AG04449 (cell line): Measurements from ENCODE around the gene INTS11.
A peak's percentile ranks its signal among the peaks of the same experiment; 100 is the strongest.

ENCODE experiments used
- CTCF ChIA-PET: fragments of 350-600 bp; formaldehyde crosslinking; extraction: SDS; loops from one replicate; lab custom pipeline; 2021; ENCODE audit warnings: antibody characterized with exemption; lab: Yijun Ruan, JAX
- POLR2A ChIA-PET: fragments of 400-600, 350-600 bp; formaldehyde crosslinking; extraction: SDS; loops from one replicate; lab custom pipeline; 2020; ENCODE audit warnings: antibody characterized with exemption, inconsistent platforms; lab: Yijun Ruan, JAX
- DNase-seq: peaks from one replicate; pipeline ENCODE4 v3.0.0-alpha.2; 2010; ENCODE audit warnings: low read depth, low spot score
- H3K4me3 ChIP-seq: 2 replicates; pipeline ENCODE4 v1.5.1; 2011; ENCODE audit warnings: low read depth, mild to moderate bottlenecking, control low read depth, low read length
- CTCF ChIP-seq: IDR thresholded peaks from one replicate; pipeline ENCODE4 v1.5.1; 2011; ENCODE audit warnings: mild to moderate bottlenecking, moderate library complexity, low read length, control low read depth, inconsistent platforms; ENCODE audit not compliant: insufficient read depth; ENCODE audit errors: missing control alignments

The INTS11 gene

GRCh38 chr1:1345860-1346500 is 21.5 kb upstream of the INTS11 start:
- DNase-seq, result no peak

GRCh38 chr1:1345384-1345783 is 20.9 kb upstream of the INTS11 start:
- no peak for DNase-seq
- ChIA-PET CTCF (interaction anchor here (0.7 to 8.3 kb wide), 5 partner anchors 12 to 57 kb away, joined by 3 to 138 read pairs (median 3); partner anchors contain the start of gene AURKAIP1), POLR2A (interaction anchor here (1.0 to 1.3 kb wide), 3 partner anchors 10 to 30 kb away, joined by 3 read pairs; partner anchors contain the start of gene AURKAIP1)
- no peak for TF ChIP-seq CTCF
- H3K4me3 ChIP-seq, result peak overlapping the region; percentile 12; the same call in 1 of the 2 replicates

More at GRCh38 chr1:1345860-1346500, 21.5 kb upstream of the INTS11 start:
- no peak overlapping the region for H3K4me3 ChIP-seq
- CTCF ChIA-PET, result interaction anchor here (0.7 to 8.3 kb wide), 8 partner anchors 11 to 224 kb away, joined by 3 to 138 read pairs (median 3); partner anchors contain the start of genes AURKAIP1 and CCNL2
- POLR2A ChIA-PET, result interaction anchor here (1.0 to 1.2 kb wide), 2 partner anchors 9 to 12 kb away, joined by 3 read pairs; no protein-coding TSS in a partner anchor
- TF ChIP-seq CTCF, result no peak

- TF ChIP-seq CTCF, result peak; percentile 49
- POLR2A ChIA-PET, result interaction anchor here (0.6 to 1.3 kb wide), 4 partner anchors 16 to 324 kb away, joined by 3 read pairs; partner anchors contain the start of genes AURKAIP1 and MRPL20
- no peak for DNase-seq
- peak overlapping the region; percentile 12; the same call in 1 of the 2 replicates for H3K4me3 ChIP-seq
- CTCF ChIA-PET, result interaction anchor here (0.7 to 8.3 kb wide), 3 partner anchors 13 to 27 kb away, joined by 3 to 138 read pairs (median 4); partner anchors contain the start of gene AURKAIP1
Measured at GRCh38 chr1:1344655-1345361, 20.3 kb upstream of the INTS11 start.

GRCh38 chr1:1343811-1344421 is 19.5 kb upstream of the INTS11 start:
- no peak for DNase-seq
- TF ChIP-seq CTCF, result no peak
- ChIA-PET CTCF (interaction anchor here (1.0 to 8.3 kb wide), 5 partner anchors 9 to 360 kb away, joined by 3 to 138 read pairs (median 4); partner anchors contain the start of gene AURKAIP1), POLR2A (interaction anchor here (0.6 to 1.3 kb wide), 5 partner anchors 8 to 323 kb away, joined by 3 read pairs; partner anchors contain the start of genes AURKAIP1 and MRPL20)
- no peak overlapping the region for H3K4me3 ChIP-seq

- DNase-seq, result no peak
- ChIA-PET POLR2A (interaction anchor here (1.0 to 1.1 kb wide), 2 partner anchors 9 to 29 kb away, joined by 3 read pairs; no protein-coding TSS in a partner anchor), CTCF (interaction anchor here (1.2 to 8.3 kb wide), 4 partner anchors 7 to 358 kb away, joined by 3 to 138 read pairs (median 4); partner anchors contain the start of gene AURKAIP1)
- no peak overlapping the region for H3K4me3 ChIP-seq
- TF ChIP-seq CTCF, result no peak
Measured at GRCh38 chr1:1342584-1343115, 18.2 kb upstream of the INTS11 start.
